ENCODE measurements around the gene KRTAP4-12. TPM values are rescaled to one million over a fixed set of nuclear protein-coding genes. Genes with fewer than 3 reads are reported as not detected.
"Not testable (repeated sequence)": the region's sequence is repeated elsewhere in the genome, so short reads cannot be mapped to it uniquely, and the experiment has no call there.

KRTAP4-12 gene
- polyA plus RNA-seq, 1 donor = not detected

- H3K9me3 ChIP-seq (ENCODE audit: control insufficient read depth, low read depth, low read length); H3K4me1 ChIP-seq (ENCODE audit: control insufficient read depth, insufficient read depth, low read length); H3K27ac ChIP-seq (ENCODE audit: low read length); DNase-seq; H3K4me3 ChIP-seq (ENCODE audit: low read length); H3K27me3 ChIP-seq (ENCODE audit: control insufficient read depth, insufficient read depth, low read length); H3K36me3 ChIP-seq (ENCODE audit: control insufficient read depth, insufficient read depth, low read length): not testable (repeated sequence)
- 60% methylated on average over 1 of the region's 4 CpGs for WGBS (ENCODE audit: insufficient coverage, low lambda C conversion rate)
Observed at GRCh38 chr17:41088760-41089352, 35.1 kb downstream of the KRTAP4-12 start.

GRCh38 chr17:41084100-41084856 is 39.7 kb downstream of the KRTAP4-12 start, which contains the start of gene KRTAP4-7:
Gene KRTAP4-7 (plus strand): TSS chr17:41084150. CDS start chr17:41084207, 57 bp downstream.
- H3K36me3 ChIP-seq (ENCODE audit: control insufficient read depth, insufficient read depth, low read length); H3K4me1 ChIP-seq (ENCODE audit: control insufficient read depth, insufficient read depth, low read length); H3K9me3 ChIP-seq (ENCODE audit: control insufficient read depth, low read depth, low read length); H3K27ac ChIP-seq (ENCODE audit: low read length); H3K27me3 ChIP-seq (ENCODE audit: control insufficient read depth, insufficient read depth, low read length); H3K4me3 ChIP-seq (ENCODE audit: low read length); DNase-seq: not testable (repeated sequence)
- WGBS (ENCODE audit: insufficient coverage, low lambda C conversion rate) = no CpG with 5 or more reads among the region's 14 CpGs

GRCh38 chr17:41083427-41083826 is 40.6 kb downstream of the KRTAP4-12 start:
- not testable (repeated sequence) for DNase-seq; H3K27ac ChIP-seq (ENCODE audit: low read length); H3K4me1 ChIP-seq (ENCODE audit: control insufficient read depth, insufficient read depth, low read length); H3K36me3 ChIP-seq (ENCODE audit: control insufficient read depth, insufficient read depth, low read length); H3K27me3 ChIP-seq (ENCODE audit: control insufficient read depth, insufficient read depth, low read length); H3K9me3 ChIP-seq (ENCODE audit: control insufficient read depth, low read depth, low read length); H3K4me3 ChIP-seq (ENCODE audit: low read length)
- WGBS (ENCODE audit: insufficient coverage, low lambda C conversion rate) = no CpG with 5 or more reads among the region's 2 CpGs

GRCh38 chr17:41082626-41083025 is 41.4 kb downstream of the KRTAP4-12 start:
- Histone ChIP-seq H3K36me3 (ENCODE audit: control insufficient read depth, insufficient read depth, low read length) (no peaks in the 10 kb centered on the region), H3K27me3 (ENCODE audit: control insufficient read depth, insufficient read depth, low read length) (no peaks in the 10 kb centered on the region), H3K4me1 (ENCODE audit: control insufficient read depth, insufficient read depth, low read length) (no peaks in the 10 kb centered on the region), H3K4me3 (ENCODE audit: low read length) (no peak overlapping the region), H3K9me3 (ENCODE audit: control insufficient read depth, low read depth, low read length) (no peaks in the 10 kb centered on the region), H3K27ac (ENCODE audit: low read length) (no peak overlapping the region)
- DNase-seq = no peak
- 60% methylated on average over 3 of the region's 4 CpGs for WGBS (ENCODE audit: insufficient coverage, low lambda C conversion rate)

GRCh38 chr17:41076788-41077187 is 47.2 kb downstream of the KRTAP4-12 start:
- Histone ChIP-seq H3K36me3 (ENCODE audit: control insufficient read depth, insufficient read depth, low read length) (no peaks in the 10 kb centered on the region), H3K27ac (ENCODE audit: low read length) (no peak overlapping the region), H3K4me1 (ENCODE audit: control insufficient read depth, insufficient read depth, low read length) (no peaks in the 10 kb centered on the region), H3K9me3 (ENCODE audit: control insufficient read depth, low read depth, low read length) (no peaks in the 10 kb centered on the region), H3K27me3 (ENCODE audit: control insufficient read depth, insufficient read depth, low read length) (peaks cover 4% of the 10 kb centered on the region), H3K4me3 (ENCODE audit: low read length) (no peak overlapping the region)
- DNase-seq = no peak

GRCh38 chr17:41073676-41074075 is 50.3 kb downstream of the KRTAP4-12 start:
- no peak for DNase-seq
- WGBS (ENCODE audit: insufficient coverage, low lambda C conversion rate) = no CpG with 5 or more reads among the region's 2 CpGs
- H3K4me3 ChIP-seq (ENCODE audit: low read length) = no peak overlapping the region
- no peaks in the 10 kb centered on the region for H3K4me1 ChIP-seq (ENCODE audit: control insufficient read depth, insufficient read depth, low read length)
- H3K27me3 ChIP-seq (ENCODE audit: control insufficient read depth, insufficient read depth, low read length) = peaks cover 4% of the 10 kb centered on the region
- H3K9me3 ChIP-seq (ENCODE audit: control insufficient read depth, low read depth, low read length) = no peaks in the 10 kb centered on the region
- H3K27ac ChIP-seq (ENCODE audit: low read length) = no peak overlapping the region
- H3K36me3 ChIP-seq (ENCODE audit: control insufficient read depth, insufficient read depth, low read length) = no peaks in the 10 kb centered on the region

Other genes starting within 250 kb of the KRTAP4-12 start
- gene KRT20, start 238.9 kb downstream of the KRTAP4-12 start, polyA plus RNA-seq = 31.7 TPM
- 0.18 TPM for gene KRT23, start 186.5 kb downstream of the KRTAP4-12 start, polyA plus RNA-seq
- not detected for gene KRT39, start 157.2 kb downstream of the KRTAP4-12 start, polyA plus RNA-seq
- 0.07 TPM for gene KRT40, start 139.9 kb downstream of the KRTAP4-12 start, polyA plus RNA-seq
- not detected for gene KRTAP3-3, start 130.0 kb downstream of the KRTAP4-12 start, polyA plus RNA-seq
- gene KRTAP3-2, start 124.3 kb downstream of the KRTAP4-12 start, polyA plus RNA-seq = not detected
- gene KRTAP3-1, start 115.1 kb downstream of the KRTAP4-12 start, polyA plus RNA-seq = not detected
- not detected for gene KRTAP1-5, start 97.0 kb downstream of the KRTAP4-12 start, polyA plus RNA-seq
- gene KRTAP1-4, start 94.0 kb downstream of the KRTAP4-12 start, polyA plus RNA-seq = not detected
- gene KRTAP1-3, start 89.3 kb downstream of the KRTAP4-12 start, polyA plus RNA-seq = not detected
- gene KRTAP1-1, start 82.7 kb downstream of the KRTAP4-12 start, polyA plus RNA-seq = not detected
- gene KRTAP2-1, start 76.9 kb downstream of the KRTAP4-12 start, polyA plus RNA-seq = not detected
- gene KRTAP2-2, start 69.0 kb downstream of the KRTAP4-12 start, polyA plus RNA-seq = not detected
- not detected for gene KRTAP2-3, start 64.1 kb downstream of the KRTAP4-12 start, polyA plus RNA-seq
- not detected for gene KRTAP2-4, start 58.3 kb downstream of the KRTAP4-12 start, polyA plus RNA-seq
- gene KRTAP4-7, start 40.0 kb downstream of the KRTAP4-12 start, polyA plus RNA-seq = not detected
- gene KRTAP4-8, start 26.0 kb downstream of the KRTAP4-12 start, polyA plus RNA-seq = not detected
- not detected for gene KRTAP4-16, start 22.0 kb downstream of the KRTAP4-12 start, polyA plus RNA-seq
- not detected for gene KRTAP4-9, start 18.8 kb downstream of the KRTAP4-12 start, polyA plus RNA-seq
- not detected for gene KRTAP4-11, start 5.8 kb downstream of the KRTAP4-12 start, polyA plus RNA-seq
- gene KRTAP4-6, start 16.4 kb upstream of the KRTAP4-12 start, polyA plus RNA-seq = not detected
- gene KRTAP4-5, start 25.6 kb upstream of the KRTAP4-12 start, polyA plus RNA-seq = not detected
- gene KRTAP4-4, start 36.6 kb upstream of the KRTAP4-12 start, polyA plus RNA-seq = not detected
- not detected for gene KRTAP4-3, start 44.0 kb upstream of the KRTAP4-12 start, polyA plus RNA-seq
- not detected for gene KRTAP4-2, start 54.0 kb upstream of the KRTAP4-12 start, polyA plus RNA-seq
- gene KRTAP4-1, start 60.7 kb upstream of the KRTAP4-12 start, polyA plus RNA-seq = not detected
- gene KRTAP9-1, start 65.7 kb upstream of the KRTAP4-12 start, polyA plus RNA-seq = not detected
- gene KRTAP9-2, start 102.5 kb upstream of the KRTAP4-12 start, polyA plus RNA-seq = not detected
- not detected for gene KRTAP9-3, start 108.3 kb upstream of the KRTAP4-12 start, polyA plus RNA-seq
- not detected for gene KRTAP9-8, start 113.8 kb upstream of the KRTAP4-12 start, polyA plus RNA-seq
- gene KRTAP9-4, start 125.5 kb upstream of the KRTAP4-12 start, polyA plus RNA-seq = not detected
- gene KRTAP9-9, start 131.2 kb upstream of the KRTAP4-12 start, polyA plus RNA-seq = not detected
- gene KRTAP9-6, start 141.2 kb upstream of the KRTAP4-12 start, polyA plus RNA-seq = not detected
- gene KRTAP9-7, start 151.5 kb upstream of the KRTAP4-12 start, polyA plus RNA-seq = not detected
- gene KRTAP29-1, start 178.7 kb upstream of the KRTAP4-12 start, polyA plus RNA-seq = not detected
- not detected for gene KRTAP16-1, start 185.1 kb upstream of the KRTAP4-12 start, polyA plus RNA-seq
- gene KRTAP17-1, start 191.5 kb upstream of the KRTAP4-12 start, polyA plus RNA-seq = 0.07 TPM
- gene KRT33A, start 226.6 kb upstream of the KRTAP4-12 start, polyA plus RNA-seq = not detected
- not detected for gene KRT33B, start 245.6 kb upstream of the KRTAP4-12 start, polyA plus RNA-seq

Data from large intestine (tissue), 3 donors.